Fibroblast of skin of left quadriceps (primary cell): Measurements from ENCODE around the gene KLHDC9.
"Not testable (repeated sequence)": the region's sequence is repeated elsewhere in the genome, so short reads cannot be mapped to it uniquely, and the experiment has no call there.

Experiments used
- DNase-seq, 2 experiments: peaks; one replicate each; pipeline ENCODE4 v3.0.0-alpha.2; 2013; ENCODE audit warnings: low read depth in 2 of 2

Gene KLHDC9, protein sequence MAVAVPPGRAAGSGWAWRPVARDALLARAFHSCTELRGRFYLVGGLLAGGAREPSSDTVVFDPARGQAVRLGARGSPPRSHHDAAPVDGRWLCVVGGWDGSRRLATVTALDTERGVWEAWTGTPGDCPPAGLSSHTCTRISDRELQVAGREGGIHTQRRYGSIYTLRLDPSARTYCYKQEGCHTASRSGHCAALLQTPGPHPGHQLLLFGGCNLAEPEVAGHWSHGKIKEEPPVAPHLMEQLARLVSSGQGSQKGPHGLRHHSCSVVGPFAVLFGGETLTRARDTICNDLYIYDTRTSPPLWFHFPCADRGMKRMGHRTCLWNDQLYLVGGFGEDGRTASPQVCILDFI

GRCh38 chr1:161098210-161099068 lies at the start of gene KLHDC9:
TSS of gene KLHDC9 (plus strand) at chr1:161098361. CDS start at chr1:161098536, 175 bp downstream.
- DNase-seq, result peak in 1 of 2 experiments; percentile 28

DNA sequence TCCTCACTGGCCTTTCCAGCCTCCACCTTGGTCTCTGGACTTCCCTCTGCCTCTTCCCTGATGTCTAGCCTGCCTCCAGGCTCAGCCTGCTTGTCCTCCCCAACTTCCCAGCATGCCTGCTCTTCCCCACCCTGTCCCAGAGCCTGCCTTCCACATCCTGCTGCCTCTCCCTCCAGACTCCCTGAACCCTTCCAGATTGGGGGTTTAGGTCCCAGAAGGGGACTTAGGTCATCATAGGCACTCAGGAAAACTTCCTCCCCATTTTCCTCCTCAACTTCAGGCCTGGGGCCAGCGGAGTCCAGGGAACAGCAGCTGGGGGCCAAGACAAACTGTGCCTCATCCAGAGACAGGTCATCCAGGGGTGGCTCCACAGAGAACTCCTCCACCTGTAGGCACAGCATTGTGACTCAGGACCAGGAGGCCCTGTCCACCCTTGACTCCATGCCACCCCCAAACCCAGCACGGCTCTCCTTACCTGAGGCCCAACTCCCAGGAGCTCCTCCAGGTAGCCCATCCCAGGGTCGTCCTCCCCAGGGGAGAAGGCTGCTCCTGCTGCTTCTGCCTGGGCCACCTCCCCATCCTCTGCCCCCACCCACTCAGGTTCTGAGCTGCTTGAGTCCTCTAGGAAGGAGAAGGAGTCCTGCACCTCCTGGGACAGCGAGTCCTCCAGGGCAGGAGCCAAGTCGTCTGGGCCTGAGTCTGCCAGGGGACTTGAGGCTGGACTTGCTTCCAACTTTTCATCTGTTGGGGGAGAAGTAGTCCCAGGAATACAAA lies 49.0 kb upstream of the KLHDC9 start:
- DNase-seq, result no peak

DNA sequence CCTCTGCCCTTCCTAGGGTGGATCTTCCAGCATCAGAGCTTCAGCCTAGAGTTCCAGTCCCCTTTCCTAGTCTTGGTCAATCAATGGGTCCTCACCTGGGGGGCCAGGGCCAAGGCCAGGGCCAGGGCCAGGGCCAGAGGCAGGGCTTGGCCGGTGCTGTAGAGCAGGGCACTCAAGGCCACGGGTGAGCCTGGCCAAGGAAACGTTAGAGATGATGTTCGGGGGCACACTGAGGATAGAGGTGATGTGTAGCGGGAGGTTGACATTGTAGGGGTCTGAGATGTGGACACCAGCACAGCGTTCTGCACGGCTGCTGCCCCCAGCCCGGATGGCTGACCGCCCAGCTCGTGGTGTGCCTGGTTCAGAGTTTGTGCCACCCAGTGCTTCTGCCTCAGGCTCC lies 46.9 kb upstream of the KLHDC9 start:
- DNase-seq, result no peak

DNA sequence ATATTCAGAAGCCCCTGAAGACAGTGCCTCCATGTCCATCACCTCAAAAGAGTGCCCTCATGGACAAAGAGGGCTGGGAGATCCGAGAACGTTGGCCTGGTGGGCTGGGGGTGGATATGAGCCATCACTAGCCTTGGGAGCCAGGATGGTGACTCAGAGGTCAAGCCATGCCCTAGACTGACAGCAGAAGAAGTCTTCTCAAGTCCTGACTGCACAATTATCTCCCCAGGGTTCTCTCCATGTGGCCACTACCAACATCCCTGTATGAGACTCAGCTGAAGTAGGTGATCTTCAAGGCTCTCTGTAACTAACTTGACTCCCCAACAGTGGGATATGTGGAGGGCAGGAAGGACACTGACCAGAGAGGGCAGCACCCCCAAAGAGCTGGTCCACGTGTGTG lies 45.3 kb upstream of the KLHDC9 start:
- DNase-seq, result no peak

DNA sequence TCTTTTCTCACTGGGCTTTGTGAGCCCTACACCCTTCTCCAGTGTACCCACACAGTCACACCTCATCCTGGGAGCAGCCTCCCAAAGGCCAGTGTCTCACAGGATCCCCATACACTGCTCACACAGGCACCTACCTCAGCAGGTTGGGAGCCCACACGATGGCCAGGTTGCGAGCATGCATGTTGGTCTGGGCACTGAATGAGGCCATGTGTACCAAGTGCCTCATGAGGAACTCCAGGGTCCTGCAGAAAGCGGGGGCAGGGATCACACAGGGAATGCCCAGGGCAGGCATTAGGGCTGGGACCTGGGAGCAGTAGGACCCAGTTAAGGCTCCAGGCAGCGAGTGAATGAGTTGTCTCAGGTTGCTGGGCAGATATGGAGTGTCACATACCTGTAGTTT lies 43.9 kb upstream of the KLHDC9 start:
- no peak for DNase-seq

GRCh38 chr1:161054805-161055204 lies 43.4 kb upstream of the KLHDC9 start:
- no peak for DNase-seq

DNA sequence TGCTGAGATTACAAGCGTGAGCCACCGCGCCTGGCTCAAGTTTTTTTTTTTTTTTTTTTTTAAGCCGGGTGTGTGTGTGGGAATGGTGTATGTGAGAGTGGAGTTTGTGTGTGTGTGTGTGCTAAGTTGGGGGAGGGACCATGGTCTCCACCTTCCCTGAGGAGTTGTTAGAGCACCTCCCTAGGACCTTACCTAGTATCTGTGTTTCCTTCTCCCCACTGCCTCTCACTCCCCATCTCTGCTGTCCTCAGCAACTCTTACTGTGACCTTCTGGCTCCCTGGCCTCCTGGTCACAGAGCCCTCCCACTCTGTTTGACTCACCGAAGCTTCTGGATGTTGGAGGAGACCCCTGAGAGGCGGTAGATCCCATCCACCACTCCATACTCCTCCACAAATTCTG lies 38.9 kb upstream of the KLHDC9 start:
- DNase-seq, result no peak

GRCh38 chr1:161061419-161061818 lies 36.7 kb upstream of the KLHDC9 start:
- DNase-seq, result no peak

DNA sequence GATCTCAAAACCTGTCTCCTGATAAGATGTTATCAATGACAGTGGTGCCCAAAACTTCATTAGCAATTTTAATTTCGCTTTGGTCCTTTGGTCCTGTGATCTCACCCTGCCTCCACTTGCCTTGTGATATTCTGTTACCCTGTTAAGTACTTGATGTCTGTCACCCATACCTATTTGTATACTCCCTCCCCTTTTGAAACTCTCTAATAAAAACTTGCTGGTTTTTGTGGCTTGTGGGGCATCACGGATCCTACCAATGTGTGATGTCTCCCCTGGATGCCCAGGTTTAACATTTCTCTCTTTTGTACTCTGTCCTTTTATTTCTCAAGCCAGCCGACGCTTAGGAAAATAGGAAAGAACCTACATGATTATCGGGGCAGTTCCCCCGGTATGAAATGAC lies 34.2 kb upstream of the KLHDC9 start:
- DNase-seq, result not testable (repeated sequence)

DNA sequence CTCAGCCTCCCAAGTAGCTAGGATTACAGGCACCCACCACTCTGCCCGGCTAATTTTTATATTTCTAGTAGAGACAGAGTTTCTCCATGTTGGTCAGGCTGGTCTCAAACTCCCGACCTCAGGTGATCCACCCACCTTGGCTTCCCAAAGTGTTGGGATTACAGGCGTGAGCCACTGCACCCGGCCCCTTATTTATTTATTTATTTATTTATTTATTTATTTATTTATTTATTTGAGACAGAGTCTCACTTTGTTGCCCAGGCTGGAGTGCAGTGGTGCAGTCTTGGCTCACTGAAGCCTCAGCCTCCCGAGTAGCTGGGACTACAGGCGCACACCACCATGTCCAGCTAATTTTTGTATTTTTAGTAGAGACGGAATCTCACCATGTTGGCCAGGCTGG lies 32.5 kb upstream of the KLHDC9 start:
- DNase-seq, result not testable (repeated sequence)

- no peak for DNase-seq
Measured at GRCh38 chr1:161066694-161067093, 31.5 kb upstream of the KLHDC9 start.

DNA sequence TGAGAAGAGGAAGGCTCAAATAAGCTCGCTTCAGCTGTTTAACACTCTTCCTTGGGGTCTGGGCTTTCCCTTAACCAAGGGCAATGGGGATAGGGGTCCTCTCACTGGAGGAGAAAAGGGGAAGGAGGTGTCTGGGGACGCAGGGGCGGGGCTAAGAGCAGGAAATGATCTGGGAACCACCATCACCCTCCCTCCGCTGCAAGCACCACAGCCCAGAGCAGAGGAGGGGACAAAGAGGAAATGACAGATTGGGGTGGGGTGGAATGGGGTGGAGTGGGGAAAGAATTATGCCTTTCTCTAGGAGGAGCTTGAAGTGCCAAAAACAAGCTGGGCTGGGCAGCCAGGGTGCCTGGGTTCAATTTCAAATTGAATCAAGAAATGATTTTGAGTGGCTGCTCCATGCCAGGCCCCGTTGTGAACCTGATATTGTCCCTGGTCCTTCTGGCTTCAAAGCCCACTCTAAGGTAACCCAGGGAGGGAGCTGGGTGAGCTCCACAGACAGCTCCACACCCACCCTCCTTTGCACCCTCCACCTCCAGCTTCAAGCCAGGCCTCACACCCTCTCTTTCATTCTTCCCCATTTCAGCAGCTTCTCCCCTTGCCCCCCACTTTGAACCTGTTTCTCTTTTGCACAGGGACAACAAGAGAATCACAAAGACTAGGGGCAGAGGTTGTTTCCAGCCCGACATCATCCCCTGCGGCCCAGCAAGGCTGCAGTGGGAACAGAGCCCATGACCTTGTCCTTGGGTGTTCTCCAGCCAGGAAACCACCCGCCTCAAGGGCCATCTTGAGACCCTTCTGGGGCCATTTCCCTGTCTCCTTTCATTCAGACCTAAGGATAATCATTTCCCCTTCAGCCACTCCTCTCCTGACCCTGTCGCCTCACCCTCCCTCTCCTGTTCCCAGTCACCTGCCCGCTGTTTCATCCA lies 29.6 kb upstream of the KLHDC9 start:
- no peak for DNase-seq

- no peak for DNase-seq
Measured at GRCh38 chr1:161069241-161069640, 28.9 kb upstream of the KLHDC9 start.

GRCh38 chr1:161069731-161070270 lies 28.4 kb upstream of the KLHDC9 start, which contains the start of gene ARHGAP30:
TSS of gene ARHGAP30 (minus strand) at chr1:161069891. CDS start at chr1:161069624, 267 bp downstream.
- no peak for DNase-seq

DNA sequence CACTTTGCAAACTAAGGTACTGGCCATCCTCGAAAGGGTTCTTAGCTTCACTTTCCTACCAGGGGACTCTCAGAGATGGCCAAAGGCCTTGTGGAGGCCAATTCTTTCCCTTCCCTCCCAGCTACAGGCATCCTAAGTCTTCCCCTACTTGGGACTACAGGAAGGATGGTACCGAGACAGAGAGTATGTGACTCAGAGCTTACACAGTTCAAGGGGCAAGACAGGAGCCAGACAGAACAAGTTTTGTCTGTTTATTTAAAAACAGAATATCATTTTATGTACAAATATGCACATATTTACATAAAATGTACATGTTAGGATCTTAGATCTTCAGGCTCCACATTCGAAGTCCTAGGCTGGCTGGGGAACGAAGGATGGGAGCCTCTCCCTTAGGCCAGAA lies 27.4 kb upstream of the KLHDC9 start:
- DNase-seq, result no peak

GRCh38 chr1:161071886-161072371 lies 26.2 kb upstream of the KLHDC9 start:
- DNase-seq, result no peak

- DNase-seq, result no peak
Measured at GRCh38 chr1:161072751-161073449, 25.3 kb upstream of the KLHDC9 start.

- no peak for DNase-seq
Measured at GRCh38 chr1:161073474-161074121, 24.6 kb upstream of the KLHDC9 start.

GRCh38 chr1:161074676-161075368 lies 23.3 kb upstream of the KLHDC9 start:
- DNase-seq, result no peak
